ENCODE measurements around the gene GABRG3.
"Not testable (repeated sequence)": the region's sequence is repeated elsewhere in the genome, so short reads cannot be mapped to it uniquely, and the experiment has no call there.

Gene GABRG3

GRCh38 chr15:26974120-26974780 is 3.3 kb downstream of the GABRG3 start:
- H3K9me3 ChIP-seq (ENCODE audit: severe bottlenecking) = no peaks in the 10 kb centered on the region
- H3K4me3 ChIP-seq (ENCODE audit: severe bottlenecking) = no peak overlapping the region
- ATAC-seq (ENCODE audit: low read depth) (peak; percentile 59), DNase-seq (ENCODE audit: low spot score) (no peak)
- no peaks in the 10 kb centered on the region for H3K36me3 ChIP-seq (ENCODE audit: low read depth)
- peaks cover 54% of the 10 kb centered on the region for H3K27me3 ChIP-seq (ENCODE audit: insufficient read depth, poor library complexity, severe bottlenecking)
- no peaks in the 10 kb centered on the region for H3K4me1 ChIP-seq (ENCODE audit: insufficient read depth, poor library complexity, severe bottlenecking)
- TF ChIP-seq CTCF (IDR thresholded peaks at IDR 0.05; ENCODE audit: poor library complexity, severe bottlenecking) = peak; percentile 66
- no peak overlapping the region for H3K27ac ChIP-seq (ENCODE audit: poor library complexity, severe bottlenecking)

- H3K4me1 ChIP-seq (ENCODE audit: insufficient read depth, poor library complexity, severe bottlenecking) = no peaks in the 10 kb centered on the region
- no peaks in the 10 kb centered on the region for H3K36me3 ChIP-seq (ENCODE audit: low read depth)
- H3K27ac ChIP-seq (ENCODE audit: poor library complexity, severe bottlenecking) = no peak overlapping the region
- H3K9me3 ChIP-seq (ENCODE audit: severe bottlenecking) = peaks cover 5% of the 10 kb centered on the region
- no peak for DNase-seq (ENCODE audit: low spot score)
- ATAC-seq (ENCODE audit: low read depth) = no peak
- H3K27me3 ChIP-seq (ENCODE audit: insufficient read depth, poor library complexity, severe bottlenecking) = peaks cover 12% of the 10 kb centered on the region
- TF ChIP-seq CTCF (IDR thresholded peaks at IDR 0.05; ENCODE audit: poor library complexity, severe bottlenecking) = no peak
- no peak overlapping the region for H3K4me3 ChIP-seq (ENCODE audit: severe bottlenecking)
These were observed 10.5 kb downstream of the GABRG3 start for GRCh38 chr15:26981492-26981891.

- Histone ChIP-seq H3K4me3 (ENCODE audit: severe bottlenecking) (no peak overlapping the region), H3K36me3 (ENCODE audit: low read depth) (no peaks in the 10 kb centered on the region), H3K27me3 (ENCODE audit: insufficient read depth, poor library complexity, severe bottlenecking) (peaks cover 5% of the 10 kb centered on the region), H3K9me3 (ENCODE audit: severe bottlenecking) (peaks cover 5% of the 10 kb centered on the region), H3K27ac (ENCODE audit: poor library complexity, severe bottlenecking) (no peak overlapping the region), H3K4me1 (ENCODE audit: insufficient read depth, poor library complexity, severe bottlenecking) (no peaks in the 10 kb centered on the region)
- no peak for TF ChIP-seq CTCF (IDR thresholded peaks at IDR 0.05; ENCODE audit: poor library complexity, severe bottlenecking)
- DNase-seq (ENCODE audit: low spot score) (no peak), ATAC-seq (ENCODE audit: low read depth) (no peak)
These were observed 12.8 kb downstream of the GABRG3 start for GRCh38 chr15:26983822-26984221.

- H3K27ac ChIP-seq (ENCODE audit: poor library complexity, severe bottlenecking) = no peak overlapping the region
- no peak overlapping the region for H3K4me3 ChIP-seq (ENCODE audit: severe bottlenecking)
- no peaks in the 10 kb centered on the region for H3K4me1 ChIP-seq (ENCODE audit: insufficient read depth, poor library complexity, severe bottlenecking)
- ATAC-seq (ENCODE audit: low read depth) (no peak), DNase-seq (ENCODE audit: low spot score) (no peak)
- peaks cover 5% of the 10 kb centered on the region for H3K9me3 ChIP-seq (ENCODE audit: severe bottlenecking)
- H3K36me3 ChIP-seq (ENCODE audit: low read depth) = no peaks in the 10 kb centered on the region
- no peaks in the 10 kb centered on the region for H3K27me3 ChIP-seq (ENCODE audit: insufficient read depth, poor library complexity, severe bottlenecking)
- TF ChIP-seq CTCF (IDR thresholded peaks at IDR 0.05; ENCODE audit: poor library complexity, severe bottlenecking) = no peak
These were observed 14.1 kb downstream of the GABRG3 start for GRCh38 chr15:26985050-26985449.

DNA sequence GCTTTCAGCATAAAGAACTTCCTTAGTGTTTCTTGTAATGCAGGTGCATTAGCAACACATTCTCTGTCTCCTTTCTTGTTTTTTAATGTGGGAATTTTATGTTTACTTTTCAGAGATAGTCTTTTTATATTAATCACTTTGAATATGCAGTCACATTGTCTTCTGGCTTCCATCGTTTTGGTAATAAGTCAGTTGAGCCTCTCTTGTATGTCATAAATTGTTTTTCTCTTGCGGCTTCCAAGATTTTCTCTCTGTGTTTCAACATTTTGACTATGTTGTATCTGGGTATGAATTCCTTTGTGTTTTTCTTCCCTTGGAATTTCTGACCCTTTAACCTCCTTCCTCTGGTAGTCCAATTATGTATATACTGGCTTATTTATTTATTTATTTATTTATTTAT is 25.3 kb downstream of the GABRG3 start:
- no peaks in the 10 kb centered on the region for H3K36me3 ChIP-seq (ENCODE audit: low read depth)
- no peak overlapping the region for H3K4me3 ChIP-seq (ENCODE audit: severe bottlenecking)
- DNase-seq (ENCODE audit: low spot score) (no peak), ATAC-seq (ENCODE audit: low read depth) (no peak)
- no peak for TF ChIP-seq CTCF (IDR thresholded peaks at IDR 0.05; ENCODE audit: poor library complexity, severe bottlenecking)
- H3K4me1 ChIP-seq (ENCODE audit: insufficient read depth, poor library complexity, severe bottlenecking) = no peaks in the 10 kb centered on the region
- no peak overlapping the region for H3K27ac ChIP-seq (ENCODE audit: poor library complexity, severe bottlenecking)
- H3K9me3 ChIP-seq (ENCODE audit: severe bottlenecking) = peaks cover 8% of the 10 kb centered on the region
- H3K27me3 ChIP-seq (ENCODE audit: insufficient read depth, poor library complexity, severe bottlenecking) = no peaks in the 10 kb centered on the region

- H3K4me1 ChIP-seq (ENCODE audit: insufficient read depth, poor library complexity, severe bottlenecking); H3K36me3 ChIP-seq (ENCODE audit: low read depth); H3K27me3 ChIP-seq (ENCODE audit: insufficient read depth, poor library complexity, severe bottlenecking); ATAC-seq (ENCODE audit: low read depth); DNase-seq (ENCODE audit: low spot score); H3K27ac ChIP-seq (ENCODE audit: poor library complexity, severe bottlenecking); H3K4me3 ChIP-seq (ENCODE audit: severe bottlenecking); H3K9me3 ChIP-seq (ENCODE audit: severe bottlenecking): not testable (repeated sequence)
These were observed 32.0 kb downstream of the GABRG3 start for GRCh38 chr15:27003003-27003402.

GRCh38 chr15:27004226-27004625 is 33.2 kb downstream of the GABRG3 start:
- not testable (repeated sequence) for DNase-seq (ENCODE audit: low spot score); ATAC-seq (ENCODE audit: low read depth); H3K4me3 ChIP-seq (ENCODE audit: severe bottlenecking); H3K27ac ChIP-seq (ENCODE audit: poor library complexity, severe bottlenecking); H3K4me1 ChIP-seq (ENCODE audit: insufficient read depth, poor library complexity, severe bottlenecking); H3K36me3 ChIP-seq (ENCODE audit: low read depth); H3K9me3 ChIP-seq (ENCODE audit: severe bottlenecking); H3K27me3 ChIP-seq (ENCODE audit: insufficient read depth, poor library complexity, severe bottlenecking)

Data from RWPE2 (cell line).